ENCODE data around the gene FHIT.

FHIT gene

DNA sequence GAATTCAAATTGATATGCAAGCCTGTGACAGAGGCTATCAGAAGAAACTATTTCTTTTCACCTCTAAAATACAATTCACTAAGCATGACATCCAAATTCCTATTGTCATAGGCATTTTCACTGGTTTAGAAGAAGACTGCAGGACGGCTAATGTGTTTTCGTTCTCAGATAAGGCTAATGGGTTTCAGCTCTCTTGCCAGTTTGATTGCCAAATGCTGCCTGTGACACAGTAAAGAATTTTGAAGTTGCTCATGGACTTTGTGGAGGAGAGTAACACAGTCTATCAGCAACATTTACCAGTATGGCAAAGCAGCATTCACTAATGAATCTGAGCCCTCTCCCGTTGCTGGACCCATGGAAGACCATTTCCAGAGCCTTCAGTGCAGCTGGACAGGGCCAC lies 948.1 kb downstream of the FHIT start:
- TF ChIP-seq, protein P1, sequence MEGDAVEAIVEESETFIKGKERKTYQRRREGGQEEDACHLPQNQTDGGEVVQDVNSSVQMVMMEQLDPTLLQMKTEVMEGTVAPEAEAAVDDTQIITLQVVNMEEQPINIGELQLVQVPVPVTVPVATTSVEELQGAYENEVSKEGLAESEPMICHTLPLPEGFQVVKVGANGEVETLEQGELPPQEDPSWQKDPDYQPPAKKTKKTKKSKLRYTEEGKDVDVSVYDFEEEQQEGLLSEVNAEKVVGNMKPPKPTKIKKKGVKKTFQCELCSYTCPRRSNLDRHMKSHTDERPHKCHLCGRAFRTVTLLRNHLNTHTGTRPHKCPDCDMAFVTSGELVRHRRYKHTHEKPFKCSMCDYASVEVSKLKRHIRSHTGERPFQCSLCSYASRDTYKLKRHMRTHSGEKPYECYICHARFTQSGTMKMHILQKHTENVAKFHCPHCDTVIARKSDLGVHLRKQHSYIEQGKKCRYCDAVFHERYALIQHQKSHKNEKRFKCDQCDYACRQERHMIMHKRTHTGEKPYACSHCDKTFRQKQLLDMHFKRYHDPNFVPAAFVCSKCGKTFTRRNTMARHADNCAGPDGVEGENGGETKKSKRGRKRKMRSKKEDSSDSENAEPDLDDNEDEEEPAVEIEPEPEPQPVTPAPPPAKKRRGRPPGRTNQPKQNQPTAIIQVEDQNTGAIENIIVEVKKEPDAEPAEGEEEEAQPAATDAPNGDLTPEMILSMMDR (IDR thresholded peaks at IDR 0.05; ENCODE audit: low read depth, low read length, missing control alignments) = no peak
- no peak for DNase-seq (ENCODE audit: low read depth)
- H3K4me3 ChIP-seq (ENCODE audit: low read depth, low read length) = no peak overlapping the region

DNA sequence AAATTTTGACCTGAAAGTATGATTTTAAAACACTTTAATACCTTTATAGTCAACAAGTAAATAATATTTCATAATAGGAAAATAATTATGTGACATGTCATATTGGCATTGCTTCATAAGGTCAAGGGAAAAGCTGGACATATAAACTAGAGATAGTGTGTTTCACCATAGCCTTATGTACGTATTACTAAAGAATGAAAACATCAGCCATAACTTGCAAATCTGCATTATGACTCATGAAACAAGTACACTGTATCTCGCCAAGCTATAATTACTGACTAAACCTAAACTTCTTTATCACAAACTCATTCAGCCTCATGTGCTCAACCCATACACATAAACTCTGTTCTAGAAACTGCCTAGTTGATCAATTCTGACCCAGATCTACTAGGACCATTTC lies 950.1 kb downstream of the FHIT start:
- H3K4me3 ChIP-seq (ENCODE audit: low read depth, low read length) = no peak overlapping the region
- TF ChIP-seq, protein P1 (IDR thresholded peaks at IDR 0.05; ENCODE audit: low read depth, low read length, missing control alignments) = no peak
- no peak for DNase-seq (ENCODE audit: low read depth)

DNA sequence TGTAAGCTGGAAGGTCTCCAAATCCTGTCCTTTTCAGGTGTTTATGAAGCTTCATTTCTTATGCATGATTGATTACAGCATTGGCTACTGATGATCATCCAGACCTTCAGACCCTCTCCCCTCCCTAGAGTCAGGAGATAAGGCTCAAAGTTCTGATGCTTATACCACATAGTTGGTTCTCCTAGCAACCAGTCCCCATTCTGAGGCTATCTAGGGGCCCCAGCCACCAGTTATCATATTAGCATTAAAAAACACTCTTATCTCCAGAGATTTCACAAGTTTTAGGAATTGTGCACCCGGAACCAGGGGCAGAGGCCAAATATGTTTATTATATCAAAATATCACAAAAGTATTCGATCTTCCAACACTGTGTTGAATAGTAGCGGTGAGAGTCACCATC lies 953.1 kb downstream of the FHIT start:
- no peak for DNase-seq (ENCODE audit: low read depth)
- TF ChIP-seq, protein P1 (IDR thresholded peaks at IDR 0.05; ENCODE audit: low read depth, low read length, missing control alignments) = no peak
- no peak overlapping the region for H3K4me3 ChIP-seq (ENCODE audit: low read depth, low read length)

DNA sequence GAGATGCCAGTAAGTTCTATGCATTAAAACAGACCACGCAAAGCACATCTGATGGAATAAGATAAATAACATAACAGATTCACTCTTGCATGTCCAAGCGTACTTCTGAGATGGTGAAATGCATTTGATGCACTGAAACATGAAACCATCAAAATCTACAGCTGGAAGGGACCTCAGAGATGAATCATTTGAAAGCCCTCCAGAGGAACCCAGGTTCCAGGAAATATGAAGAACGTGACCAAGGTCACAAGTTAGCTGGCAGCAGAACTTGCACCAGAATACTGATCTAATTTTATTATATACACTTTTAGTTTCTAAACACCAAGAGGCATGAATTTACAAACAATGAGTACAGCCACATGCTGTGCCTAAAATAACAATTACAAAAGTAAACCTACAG lies 957.1 kb downstream of the FHIT start:
- TF ChIP-seq, protein P1 (IDR thresholded peaks at IDR 0.05; ENCODE audit: low read depth, low read length, missing control alignments) = no peak
- H3K4me3 ChIP-seq (ENCODE audit: low read depth, low read length) = no peak overlapping the region
- DNase-seq (ENCODE audit: low read depth) = no peak

DNA sequence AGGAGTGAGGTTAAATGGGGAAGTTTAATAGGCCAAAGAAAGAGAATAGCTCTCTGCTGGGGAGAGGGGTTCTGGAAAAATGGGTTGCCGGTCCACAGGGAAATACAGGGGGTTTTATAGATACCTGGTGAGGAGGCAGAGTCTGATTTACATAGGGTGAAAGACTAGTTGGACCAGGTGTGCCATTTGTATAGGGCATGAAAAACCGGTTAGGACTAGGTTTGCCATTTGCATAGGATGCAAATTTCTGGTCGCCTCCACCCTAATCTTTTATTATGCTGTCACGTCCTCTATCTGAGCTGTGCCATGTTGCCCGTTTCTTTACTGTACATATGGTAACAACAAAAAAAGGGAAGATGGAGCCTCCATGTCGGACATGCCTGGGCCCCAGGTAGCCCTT lies 960.1 kb downstream of the FHIT start:
- no peak overlapping the region for H3K4me3 ChIP-seq (ENCODE audit: low read depth, low read length)
- no peak for DNase-seq (ENCODE audit: low read depth)
- TF ChIP-seq, protein P1 (IDR thresholded peaks at IDR 0.05; ENCODE audit: low read depth, low read length, missing control alignments) = no peak

DNA sequence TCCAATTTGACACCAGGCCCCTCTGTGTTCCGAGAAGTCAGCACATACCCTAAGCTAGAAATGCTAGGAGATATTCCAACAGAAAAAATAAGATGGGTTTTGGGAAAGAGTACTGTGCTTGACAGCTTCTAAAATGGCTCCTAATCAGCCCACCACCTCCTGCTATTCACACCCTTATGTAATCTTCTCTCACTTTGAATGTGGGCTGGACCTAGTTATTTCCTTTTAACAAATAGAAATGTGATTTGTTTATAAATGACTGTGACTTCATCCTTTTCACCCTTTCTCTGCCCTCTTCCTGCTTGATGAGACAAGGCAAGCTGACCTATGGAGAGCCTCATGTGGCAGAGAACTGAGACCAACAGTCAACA lies 961.1 kb downstream of the FHIT start:
- DNase-seq (ENCODE audit: low read depth) = no peak
- TF ChIP-seq, protein P1 (IDR thresholded peaks at IDR 0.05; ENCODE audit: low read depth, low read length, missing control alignments) = no peak

DNA sequence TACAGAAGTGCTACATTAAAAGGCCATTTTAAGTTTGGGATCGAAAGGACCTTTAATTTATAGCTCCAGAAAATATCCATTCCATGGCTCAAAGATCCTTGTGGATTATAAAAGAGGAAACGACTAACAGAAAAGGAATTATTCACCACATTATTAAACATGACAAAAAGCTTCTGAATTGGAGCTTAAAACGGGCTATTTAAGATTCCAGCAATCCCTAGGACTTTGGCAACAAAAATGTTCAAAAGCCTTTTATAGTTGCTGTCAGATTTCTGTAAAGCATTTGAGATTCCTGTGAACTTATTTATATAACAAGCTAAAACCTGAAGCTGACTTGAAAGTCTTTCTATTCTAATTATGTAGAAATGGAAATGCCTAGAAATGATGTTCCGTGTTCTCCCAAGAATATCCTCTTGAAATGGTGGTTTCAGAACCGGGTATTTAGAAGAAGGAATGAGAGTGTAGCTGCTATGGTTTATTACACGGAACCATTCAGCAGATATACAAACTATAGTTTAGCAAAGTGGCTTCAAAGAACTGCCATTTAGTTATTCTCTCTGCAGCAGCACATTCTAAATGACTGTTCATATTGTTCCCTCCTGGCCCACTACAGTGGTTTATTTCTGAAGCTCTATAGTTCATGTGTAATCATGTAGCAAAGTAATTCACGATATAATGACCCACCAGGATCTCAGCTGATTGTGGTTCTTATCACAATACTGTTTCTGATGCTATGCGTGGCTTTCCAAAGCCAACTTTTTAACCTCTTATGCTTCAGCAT lies 961.7 kb downstream of the FHIT start:
- no peak overlapping the region for H3K4me3 ChIP-seq (ENCODE audit: low read depth, low read length)
- TF ChIP-seq, protein P1 (IDR thresholded peaks at IDR 0.05; ENCODE audit: low read depth, low read length, missing control alignments) = no peak
- no peak for DNase-seq (ENCODE audit: low read depth)

More for the DNA sequence above, 961.1 kb downstream of the FHIT start:
- no peak overlapping the region for H3K4me3 ChIP-seq (ENCODE audit: low read depth, low read length)
